ENCODE measurements around the gene NHS.

GRCh38 chrX:17613979-17614588 is 239.1 kb downstream of the NHS start:
- TF ChIP-seq, protein P1, sequence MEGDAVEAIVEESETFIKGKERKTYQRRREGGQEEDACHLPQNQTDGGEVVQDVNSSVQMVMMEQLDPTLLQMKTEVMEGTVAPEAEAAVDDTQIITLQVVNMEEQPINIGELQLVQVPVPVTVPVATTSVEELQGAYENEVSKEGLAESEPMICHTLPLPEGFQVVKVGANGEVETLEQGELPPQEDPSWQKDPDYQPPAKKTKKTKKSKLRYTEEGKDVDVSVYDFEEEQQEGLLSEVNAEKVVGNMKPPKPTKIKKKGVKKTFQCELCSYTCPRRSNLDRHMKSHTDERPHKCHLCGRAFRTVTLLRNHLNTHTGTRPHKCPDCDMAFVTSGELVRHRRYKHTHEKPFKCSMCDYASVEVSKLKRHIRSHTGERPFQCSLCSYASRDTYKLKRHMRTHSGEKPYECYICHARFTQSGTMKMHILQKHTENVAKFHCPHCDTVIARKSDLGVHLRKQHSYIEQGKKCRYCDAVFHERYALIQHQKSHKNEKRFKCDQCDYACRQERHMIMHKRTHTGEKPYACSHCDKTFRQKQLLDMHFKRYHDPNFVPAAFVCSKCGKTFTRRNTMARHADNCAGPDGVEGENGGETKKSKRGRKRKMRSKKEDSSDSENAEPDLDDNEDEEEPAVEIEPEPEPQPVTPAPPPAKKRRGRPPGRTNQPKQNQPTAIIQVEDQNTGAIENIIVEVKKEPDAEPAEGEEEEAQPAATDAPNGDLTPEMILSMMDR (IDR thresholded peaks at IDR 0.05): no peak
- TF ChIP-seq ZFX (IDR thresholded peaks at IDR 0.05; ENCODE audit: borderline replicate concordance): no peak
